T-helper 1 cell (primary cell): ENCODE data around the gene MEGF11.

Source experiments
- DNase-seq, 5 donors: peaks; one replicate each; pipeline ENCODE4 v3.0.0-alpha.2; 2012 to 2020

The MEGF11 gene

DNA sequence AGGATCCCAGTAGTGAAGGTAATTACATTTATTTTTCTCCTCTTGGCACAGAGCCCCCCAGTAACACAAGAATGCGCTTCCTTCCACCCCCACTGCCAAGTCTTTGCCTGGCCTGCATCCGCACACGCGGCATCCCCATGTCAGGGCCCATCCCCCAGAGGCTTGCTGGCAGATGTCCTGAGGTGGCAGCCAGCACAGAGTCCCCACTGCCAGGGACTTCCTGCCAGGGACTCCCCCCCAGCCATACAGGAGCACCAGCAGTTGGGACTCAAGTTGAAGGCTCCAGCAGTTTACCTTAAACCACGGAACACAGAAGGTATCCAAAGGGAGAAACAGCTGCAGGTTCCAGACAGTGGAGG, 41.0 kb downstream of the MEGF11 start:
- no peak for DNase-seq

DNA sequence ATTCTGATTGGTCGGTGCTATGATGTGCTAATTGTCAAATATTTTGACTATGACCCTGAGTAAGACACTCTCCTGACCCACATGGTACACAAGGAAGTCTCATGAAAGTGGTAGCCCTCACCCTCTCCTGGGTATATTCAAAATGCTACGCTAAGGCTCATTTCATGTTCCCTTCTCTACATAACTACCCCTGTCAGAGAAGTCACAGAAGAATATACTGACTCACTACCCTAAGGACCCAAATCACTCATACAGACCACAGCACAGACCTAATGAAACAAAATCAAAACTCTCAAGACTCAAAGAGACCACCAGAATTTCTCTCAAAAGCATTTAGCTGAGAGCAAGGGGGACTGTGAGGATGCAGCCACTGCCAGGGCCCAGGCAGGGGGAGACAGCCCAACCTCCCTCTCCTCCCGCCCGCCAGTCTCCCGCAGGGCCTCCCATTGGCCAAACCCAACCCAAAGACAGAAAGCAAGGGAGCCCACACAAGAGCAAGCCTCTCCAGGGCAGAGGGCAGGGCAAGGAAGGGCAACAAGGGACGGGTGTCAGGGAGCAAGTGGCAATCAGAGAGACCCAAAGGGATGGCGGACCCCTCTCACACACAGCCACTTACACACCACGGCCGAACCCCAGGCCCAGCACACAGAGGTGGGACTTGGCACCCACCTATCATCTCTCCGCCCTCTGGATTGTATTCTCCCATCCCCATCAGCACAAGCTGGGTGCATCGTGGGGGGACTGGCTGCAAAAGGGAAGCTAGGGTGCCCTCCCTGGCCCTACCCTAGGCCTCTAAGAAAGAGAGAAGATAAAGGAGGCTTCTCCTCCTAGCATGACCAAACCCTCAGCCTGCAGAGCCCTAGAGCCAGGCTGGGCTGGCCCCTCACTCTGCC, 41.6 kb downstream of the MEGF11 start:
- no peak for DNase-seq

DNA sequence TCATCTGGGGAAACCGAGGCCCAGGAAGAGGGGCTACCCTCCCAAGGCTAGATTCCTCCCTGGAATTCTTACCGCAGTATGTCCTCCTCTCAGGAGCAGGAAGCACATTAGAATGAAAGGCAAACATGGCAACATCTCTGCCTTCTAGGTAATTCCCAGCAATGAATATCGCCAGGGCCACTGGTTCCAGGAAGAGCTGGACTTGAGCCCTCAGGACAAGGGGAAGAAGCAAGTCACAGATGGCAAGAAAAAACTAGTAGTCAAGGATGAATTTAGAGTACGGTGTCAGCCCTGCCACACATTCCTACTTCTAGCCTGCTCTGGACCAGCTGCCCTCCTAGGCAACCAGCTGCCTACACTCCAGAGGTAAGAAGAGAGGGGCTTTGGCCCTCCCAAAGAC, 42.9 kb downstream of the MEGF11 start:
- no peak for DNase-seq

DNA sequence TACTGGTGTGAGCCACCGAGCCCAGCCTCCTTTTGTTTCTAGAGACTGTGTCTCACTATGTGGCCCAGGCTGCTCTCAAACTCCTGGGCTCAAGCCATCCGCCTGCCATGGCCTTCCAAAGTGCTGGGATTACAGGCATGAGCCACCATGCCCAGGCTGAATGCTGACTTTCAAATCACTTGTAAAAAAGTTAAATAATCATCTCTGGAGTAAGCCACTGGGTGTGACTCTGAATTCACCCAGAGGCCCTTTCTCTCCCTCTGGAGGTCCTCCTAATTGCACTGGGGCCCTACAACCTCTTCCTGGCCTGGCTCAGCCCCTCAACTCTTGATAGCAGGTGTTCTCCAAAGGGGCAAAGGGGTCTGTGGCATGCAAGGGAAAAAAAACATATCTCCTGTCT, 54.8 kb downstream of the MEGF11 start:
- no peak for DNase-seq

DNA sequence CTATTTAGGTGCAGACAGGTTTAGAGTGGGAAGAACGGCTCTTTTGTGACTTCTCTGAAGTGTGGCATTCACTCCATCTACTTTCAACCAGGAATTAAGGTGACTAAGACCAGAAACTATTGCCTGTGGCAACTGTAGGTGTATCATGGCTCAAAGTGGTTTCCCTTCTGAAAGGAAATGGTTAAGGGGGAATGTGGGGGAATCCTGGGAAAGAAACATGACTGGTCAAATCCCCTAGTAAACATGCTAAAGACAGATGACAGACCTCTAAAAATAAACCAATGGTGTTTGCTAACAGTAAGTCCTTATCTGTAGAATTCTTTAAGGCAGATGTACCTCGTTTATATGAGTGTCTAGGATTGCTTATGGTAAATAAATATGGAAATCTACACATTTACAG, 56.9 kb downstream of the MEGF11 start:
- DNase-seq: no peak

DNA sequence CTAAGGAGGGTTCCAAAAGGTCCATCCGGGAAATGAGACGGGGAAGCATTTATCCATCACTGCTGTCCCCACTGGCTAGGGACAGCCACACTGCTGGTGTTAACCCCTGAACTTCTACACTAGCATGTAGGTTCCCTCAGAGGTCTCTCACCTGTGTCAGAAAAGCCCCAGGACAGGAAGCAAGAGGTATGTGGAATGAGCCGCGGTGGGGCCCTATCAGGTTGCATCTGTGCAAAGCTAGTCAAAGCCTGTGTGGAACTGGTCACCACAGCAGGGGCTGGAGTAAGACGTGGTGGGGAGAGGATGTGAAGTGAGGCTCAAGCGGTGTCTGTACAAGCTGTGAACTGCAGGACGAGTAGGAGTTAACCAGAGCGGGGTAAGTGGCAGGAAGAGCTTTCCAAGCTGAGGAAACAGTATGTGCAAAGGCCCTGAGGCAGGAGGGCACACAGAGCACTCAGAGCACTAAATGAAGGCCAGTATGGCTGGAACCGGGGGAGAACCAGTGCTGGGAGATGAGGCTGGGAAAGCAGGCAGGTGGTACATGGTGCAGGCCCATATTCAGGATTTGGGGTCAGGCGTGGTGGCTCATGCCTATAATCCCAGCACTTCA, 57.8 kb downstream of the MEGF11 start:
- no peak for DNase-seq

DNA sequence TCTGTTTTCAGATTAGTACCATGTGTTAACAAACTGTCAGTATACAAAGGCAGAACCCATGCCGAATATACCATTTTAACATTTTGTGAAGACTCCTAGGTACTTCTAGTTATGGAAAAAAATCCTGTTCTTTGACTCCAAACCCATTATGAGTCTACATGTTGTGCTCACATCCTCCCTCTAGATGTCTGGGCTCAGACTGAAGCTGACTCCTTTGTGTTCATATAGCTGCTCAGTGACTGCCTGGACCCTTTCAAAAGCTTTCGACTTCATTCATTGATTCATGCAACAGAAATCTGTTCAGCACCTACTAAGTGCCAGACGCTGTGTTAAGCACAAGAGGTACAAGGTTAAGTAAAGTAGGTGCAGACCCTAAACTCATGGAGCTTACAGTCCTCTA, 60.5 kb downstream of the MEGF11 start:
- no peak for DNase-seq

DNA sequence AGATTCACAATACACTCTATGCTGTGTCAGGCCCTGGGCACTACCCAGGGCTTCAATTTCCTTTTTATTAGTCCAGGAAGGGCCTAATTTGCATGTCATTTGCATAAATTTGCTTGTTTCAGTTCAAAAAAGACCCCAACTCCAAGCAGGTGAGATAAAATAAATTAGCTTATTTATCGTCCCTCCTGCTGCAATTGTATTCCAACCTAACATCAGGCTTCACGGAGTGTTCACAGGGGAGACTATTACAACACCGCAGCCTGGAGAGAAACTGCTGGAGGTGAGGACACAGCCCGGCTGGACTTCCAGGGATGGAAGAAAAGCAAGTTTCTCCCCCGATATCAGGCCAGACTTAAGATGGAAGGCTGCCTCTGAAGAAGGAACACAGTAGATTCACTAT, 62.8 kb downstream of the MEGF11 start:
- DNase-seq: no peak

DNA sequence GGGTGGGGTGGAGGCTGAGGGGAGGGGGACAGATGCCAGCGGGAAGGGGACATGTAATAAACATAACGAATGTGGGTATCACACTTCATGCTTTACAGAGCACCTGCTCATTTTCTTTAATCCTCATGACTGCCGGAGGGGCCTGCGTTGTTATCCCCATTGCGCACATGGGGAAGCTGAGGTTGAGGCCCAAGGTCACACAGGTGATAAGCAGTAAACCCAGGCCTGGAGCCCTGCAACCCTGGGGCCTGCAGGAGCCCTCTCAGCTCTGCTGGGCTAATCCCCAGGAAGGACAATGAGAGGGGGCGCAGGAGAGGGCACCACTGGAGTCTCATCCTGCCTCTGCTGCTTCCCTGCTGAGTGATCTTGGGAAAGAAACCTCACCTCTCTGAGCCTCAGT, 64.3 kb downstream of the MEGF11 start:
- no peak for DNase-seq

DNA sequence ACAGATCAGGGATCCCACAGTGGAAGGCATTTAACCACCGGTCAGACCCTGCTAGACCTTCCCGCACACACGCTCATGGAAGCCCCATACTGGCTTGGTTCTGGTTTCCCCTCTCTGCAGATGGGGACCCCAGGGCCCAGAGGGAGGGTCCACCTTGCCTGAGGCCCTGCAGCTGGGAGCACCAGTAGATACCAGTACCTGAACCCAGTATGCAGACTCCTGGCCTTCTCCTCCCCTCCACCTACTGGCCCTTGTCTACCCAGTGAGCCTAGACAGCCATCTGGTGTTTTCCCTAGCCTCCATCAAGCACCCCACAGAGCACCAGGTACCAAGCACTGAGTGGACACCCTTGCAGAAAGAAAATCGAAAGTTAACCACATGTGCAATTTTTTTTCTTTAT, 65.1 kb downstream of the MEGF11 start:
- no peak for DNase-seq

DNA sequence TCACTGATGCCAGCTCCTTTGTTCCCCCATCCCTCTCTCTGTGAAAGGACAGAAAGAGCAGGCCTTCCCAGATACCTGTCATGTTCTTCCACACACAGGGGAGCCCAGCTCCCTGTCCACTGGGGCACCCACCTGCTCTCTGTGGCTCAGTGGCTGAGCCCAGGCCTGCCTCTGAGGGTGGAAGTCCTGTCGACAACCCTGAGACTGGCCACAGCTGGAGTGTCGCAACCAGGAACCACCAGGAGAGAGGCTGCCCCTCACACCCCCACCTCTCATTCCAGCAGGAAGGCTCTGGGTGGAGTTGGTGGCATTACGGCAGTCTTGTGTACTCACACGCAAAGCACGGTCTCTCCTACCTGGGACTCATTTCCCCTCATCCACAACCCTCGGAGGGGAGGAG, 66.3 kb downstream of the MEGF11 start:
- DNase-seq: no peak

DNA sequence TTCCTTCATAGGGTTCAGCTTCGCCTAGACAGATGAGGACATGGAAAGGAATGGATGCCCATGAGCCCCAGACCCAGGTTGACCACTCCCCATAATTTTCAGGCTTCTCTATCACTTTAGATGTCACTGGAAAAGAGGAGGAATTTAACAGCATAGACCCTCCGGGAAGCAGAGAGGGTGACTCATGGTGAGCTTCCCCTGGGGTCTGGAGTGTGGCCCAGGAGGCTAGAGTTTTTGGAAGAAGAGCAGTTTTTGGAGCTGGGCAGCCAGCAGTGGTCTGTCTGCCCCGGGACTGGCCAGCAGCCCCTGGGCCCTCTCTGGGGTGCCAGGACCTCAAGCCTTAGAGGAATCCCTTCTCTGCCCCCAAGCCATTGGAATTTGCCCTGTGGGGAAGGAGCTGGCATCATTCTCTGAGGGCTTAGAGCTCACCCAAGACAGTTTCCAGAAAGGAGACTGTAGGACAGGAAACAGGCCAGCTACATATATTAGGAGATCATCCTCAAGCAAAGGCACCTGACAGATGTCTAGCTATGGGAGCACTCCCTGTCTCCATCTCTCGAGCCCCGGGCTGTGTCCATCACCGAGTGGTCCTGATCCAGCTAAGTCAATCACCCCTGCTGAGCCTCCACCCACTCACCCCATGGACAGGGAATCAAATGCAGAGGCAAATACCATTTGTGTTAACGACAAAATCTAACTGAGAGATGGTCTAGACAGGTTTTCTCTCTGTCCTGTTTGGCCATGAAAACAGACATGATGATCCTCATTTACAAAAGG, 67.3 kb downstream of the MEGF11 start:
- DNase-seq: no peak

DNA sequence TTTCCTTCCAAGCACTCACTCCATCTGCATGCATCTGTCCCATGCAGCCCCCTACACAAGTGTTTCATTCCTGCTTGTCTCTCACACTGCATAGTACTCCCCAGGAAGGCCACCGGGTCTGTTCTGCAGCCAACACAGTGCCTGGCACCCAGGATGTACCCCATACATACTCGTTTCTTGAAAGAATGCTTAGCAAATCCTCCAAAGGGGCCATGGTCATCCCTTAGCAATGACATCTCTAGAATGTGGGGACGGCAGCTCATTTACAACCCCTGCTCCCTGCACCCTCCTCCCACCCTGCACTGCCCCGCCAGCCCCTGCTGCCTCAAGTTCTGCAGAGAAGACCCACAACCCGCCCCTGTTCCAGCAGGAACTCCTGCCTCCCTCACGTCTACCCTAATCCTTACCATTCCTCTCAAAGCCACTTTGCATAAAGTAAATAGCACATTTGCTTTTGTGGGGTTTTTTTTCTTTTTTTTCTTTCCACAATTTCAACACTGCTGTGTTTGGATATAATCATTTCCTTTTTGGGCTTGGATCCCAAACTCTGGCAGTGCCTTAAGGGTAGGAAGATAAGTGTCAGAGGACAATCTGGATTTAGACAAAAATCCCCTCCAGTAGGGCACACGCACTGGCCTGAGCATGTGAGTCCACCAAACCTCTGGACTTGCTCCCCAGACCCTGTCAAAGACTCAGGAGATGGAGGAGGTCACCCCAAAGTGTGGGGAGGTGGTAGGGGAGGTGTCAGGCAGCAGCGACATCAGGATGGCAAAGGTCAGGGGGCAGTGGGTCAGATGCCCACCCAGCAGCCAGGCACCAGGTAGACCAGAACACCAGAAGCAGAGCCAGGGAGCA, 68.4 kb downstream of the MEGF11 start:
- DNase-seq: no peak

DNA sequence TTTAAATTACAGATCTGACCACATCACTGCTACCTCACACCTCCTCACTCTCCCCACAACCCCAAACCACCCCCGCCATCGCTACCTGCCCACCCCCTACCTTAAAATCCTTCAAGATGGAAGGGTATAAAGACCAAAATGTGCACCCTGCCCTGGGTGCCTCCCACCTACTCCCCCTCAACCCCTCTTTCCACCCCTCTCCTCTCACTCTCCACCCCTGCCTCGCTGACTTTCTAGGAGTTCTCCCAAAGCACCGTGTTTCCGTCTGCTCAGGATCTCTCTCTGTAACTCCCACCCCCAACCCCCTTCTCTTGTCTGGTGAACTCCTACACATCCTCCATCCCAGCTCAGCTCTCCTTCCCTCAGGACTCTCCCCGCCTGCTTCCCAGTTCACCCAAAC, 69.1 kb downstream of the MEGF11 start:
- no peak for DNase-seq

DNA sequence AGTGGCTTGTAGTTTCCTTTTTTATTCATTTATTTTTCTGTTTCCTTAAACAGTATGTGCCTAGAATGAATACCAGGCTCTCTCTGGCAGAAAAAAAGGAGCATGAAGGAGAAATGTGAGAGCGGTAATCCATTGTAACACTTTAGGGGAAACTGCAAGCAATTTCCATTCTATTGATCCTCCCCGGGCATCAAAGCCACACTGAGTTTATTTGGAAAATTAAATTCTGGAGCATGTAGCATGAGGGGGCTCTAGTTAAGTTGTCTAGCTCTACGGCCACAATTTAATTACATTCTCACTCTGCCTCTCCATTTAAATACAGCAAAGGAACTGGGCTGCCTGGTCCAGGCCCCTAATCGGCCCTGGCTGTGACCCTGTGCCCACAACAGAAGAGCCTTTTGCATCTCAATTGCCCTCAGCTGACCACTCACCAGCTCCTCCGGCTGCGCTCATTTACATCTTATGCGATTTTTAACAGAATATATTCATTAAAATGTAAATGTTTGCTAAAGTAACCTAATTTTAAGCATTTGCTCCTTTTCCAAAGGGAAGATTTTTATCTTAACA, 72.9 kb downstream of the MEGF11 start:
- no peak for DNase-seq

DNA sequence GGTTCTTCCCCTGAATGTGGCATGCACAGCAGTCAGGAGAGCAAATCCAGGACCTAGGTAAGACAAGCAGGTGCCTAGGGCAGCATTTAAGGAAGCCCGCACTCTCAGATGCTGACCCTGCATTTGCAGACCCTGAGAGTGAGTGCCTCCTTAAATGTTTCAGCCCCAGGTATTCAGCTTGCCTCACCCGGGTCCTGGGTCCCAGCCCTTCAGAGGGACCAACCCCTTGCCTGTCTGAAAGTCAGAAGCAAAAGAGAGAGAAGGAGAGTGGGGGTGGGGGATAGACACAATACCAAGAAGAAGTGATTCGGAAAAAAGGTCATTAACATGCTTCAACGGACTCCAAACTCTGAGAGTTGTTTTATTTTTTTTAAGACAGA, 75.0 kb downstream of the MEGF11 start:
- no peak for DNase-seq

DNA sequence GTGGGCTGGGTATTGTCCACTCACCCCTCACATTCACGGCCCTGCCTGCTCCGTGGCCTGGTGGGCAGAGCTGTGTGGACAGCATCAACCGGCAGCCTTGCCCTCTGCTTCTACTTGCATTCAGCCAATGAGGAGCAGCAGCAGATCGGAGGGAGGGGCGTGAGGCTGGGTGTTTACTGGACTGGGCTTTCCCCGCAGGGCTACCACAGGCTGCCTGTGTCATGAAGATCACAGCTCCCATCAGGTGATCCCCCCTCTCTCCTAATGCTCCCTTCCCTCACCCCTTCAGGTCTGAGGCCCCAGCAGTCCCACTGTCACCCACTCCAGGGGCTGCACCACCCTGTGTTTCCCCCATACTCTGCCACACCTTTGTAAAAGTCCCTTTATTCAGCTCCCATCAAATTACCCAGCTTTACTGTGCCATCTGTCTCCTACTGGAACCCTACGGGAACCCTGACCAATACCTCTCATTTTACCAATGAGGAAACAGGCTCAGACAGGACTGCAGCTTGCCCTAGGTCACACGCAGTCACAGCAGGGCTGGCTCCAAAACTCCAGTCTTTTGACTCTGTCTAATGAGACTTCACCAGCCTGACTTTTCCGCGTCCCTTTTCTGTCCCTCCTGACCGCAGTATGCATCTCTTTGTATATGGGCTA, 81.1 kb downstream of the MEGF11 start:
- DNase-seq: no peak

DNA sequence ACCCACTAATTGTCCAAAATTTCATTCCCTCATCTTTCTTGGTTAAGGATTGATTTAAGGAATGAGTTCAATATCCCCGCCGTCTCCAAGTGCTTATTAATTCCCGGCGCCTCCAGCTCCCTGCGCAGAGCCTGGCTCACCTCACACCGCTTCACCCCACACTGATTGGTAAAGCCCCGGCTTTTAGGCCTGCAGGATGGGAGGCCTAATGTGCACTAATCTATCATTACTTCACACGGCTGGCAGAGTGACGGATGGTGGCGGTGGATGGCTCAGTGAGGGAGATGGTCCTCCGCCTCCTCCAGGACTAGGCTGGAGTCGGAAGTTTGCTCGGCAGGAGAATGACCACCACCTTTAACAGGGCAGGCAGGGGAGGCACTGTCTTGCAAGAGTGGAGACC, 81.7 kb downstream of the MEGF11 start:
- no peak for DNase-seq

DNA sequence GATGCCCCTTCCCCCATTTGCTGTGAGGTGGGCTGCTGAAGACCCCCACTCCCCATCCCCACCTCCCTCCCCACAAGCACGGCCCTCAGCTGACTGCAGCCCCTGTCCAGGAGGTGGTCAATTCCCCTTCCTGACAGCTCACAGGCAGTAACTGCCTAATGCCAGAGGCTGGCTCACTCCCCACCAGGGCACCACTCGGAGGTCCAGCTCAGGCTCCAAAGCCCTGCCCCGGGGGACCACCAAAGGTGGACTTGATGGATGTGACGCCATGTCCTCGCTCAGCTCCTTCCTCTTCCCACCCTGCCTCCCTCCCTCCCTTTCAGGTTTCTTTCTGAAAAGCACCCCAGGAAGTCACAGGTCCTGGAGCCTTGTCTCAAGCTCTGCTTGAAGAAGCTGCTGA, 82.8 kb downstream of the MEGF11 start:
- DNase-seq: no peak

DNA sequence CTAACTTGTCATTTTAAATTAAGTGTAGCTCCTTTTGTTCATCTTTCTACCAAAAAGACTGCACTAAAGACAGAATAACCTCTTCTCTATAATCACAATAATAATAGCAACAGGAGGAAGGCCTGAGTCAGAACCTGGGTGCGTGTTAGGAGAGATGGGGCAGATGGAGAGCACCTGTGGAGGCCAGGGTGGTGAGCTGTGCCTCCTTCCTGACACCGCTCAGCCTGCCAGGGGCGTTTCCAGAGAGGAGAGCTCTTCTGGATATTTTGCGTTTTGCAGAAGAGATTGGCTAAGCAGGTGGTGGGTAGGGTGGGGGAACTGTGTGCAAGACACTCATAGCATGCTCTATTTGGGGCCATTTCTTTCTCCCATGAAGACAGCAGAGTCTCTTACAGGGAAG, 83.5 kb downstream of the MEGF11 start:
- DNase-seq: no peak

DNA sequence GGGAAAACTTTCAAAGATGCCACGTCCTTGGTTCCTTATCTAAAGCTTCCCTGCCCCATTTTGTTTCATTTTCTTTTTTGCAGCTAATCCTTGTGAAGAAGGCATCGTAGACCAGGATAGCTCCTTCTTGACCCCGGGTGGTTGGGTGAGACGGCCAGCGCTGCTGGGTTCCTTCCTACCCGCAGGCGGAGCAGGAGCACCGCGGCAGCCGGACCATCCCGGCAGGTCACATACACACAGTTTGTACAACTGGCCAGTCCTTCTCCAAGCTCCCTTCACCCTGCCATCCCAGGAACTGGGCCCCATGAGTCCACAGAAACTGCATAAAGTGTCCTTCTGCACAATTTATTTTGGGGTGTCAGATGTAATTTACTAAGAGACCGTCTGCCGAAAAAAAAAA, 83.9 kb downstream of the MEGF11 start:
- DNase-seq: no peak

DNA sequence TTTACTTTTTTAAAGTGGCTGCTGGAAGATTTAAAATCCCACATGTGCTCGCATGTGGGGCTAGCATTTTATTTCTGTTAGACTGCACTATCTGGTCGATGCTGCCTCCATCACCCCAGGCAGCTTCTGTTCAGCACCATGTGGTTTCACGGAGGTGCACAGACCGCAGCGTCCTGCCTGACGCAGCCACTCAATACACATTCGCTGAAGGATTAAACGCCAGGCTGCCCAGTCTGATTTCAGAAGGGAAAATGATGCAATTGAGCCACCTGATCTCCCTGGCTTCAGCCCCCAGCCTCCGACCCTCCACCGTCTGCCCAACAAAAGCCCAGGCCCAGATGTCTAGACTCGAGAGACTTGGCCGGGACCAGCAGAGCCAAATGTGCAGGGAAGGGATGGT, 84.5 kb downstream of the MEGF11 start:
- no peak for DNase-seq
